ENCODE results near the gene SLC17A9.

- TF ChIP-seq CTCF (conservative IDR thresholded peaks at IDR 0.05) (no peak), EZH2 (IDR thresholded peaks at IDR 0.05; ENCODE audit: low read depth) (no peak)
These were observed 44.1 kb downstream of the SLC17A9 start for GRCh38 chr20:62996596-62996982.

Measured in PC-9 (cell line).